ENCODE measurements around the gene PFAS.
A peak's percentile ranks its signal among the peaks of the same experiment; 100 is the strongest.

PFAS gene

GRCh38 chr17:8268550-8269298 is 19.6 kb downstream of the PFAS start:
- DNase-seq: no peak

GRCh38 chr17:8272421-8272820 is 23.3 kb downstream of the PFAS start:
- DNase-seq: no peak

DNA sequence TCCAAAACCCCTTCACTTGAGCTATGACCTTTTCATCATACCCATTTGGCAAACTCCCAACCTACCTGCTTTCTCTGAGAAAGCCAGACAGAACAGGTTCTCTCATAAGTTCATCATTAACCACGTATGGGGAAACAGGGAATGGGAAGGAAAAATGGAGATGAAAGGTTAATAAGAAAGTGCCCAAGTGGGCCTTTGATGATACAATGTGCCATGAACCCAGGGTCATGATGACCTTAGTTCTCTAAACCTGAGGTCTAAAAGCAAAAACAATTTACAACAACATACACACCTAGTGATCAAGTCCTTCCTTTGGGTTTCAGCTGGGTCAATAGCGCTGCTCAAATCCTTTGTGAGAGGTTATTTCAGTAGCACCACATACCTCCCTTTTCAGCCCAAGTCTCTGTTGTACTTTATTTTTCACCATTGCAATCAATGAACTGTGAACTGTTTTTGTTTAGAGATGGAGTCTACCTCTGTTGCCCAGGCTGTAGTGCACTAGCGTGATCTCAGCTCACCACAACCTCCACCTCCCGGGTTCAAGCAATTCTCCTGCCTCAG is 24.9 kb downstream of the PFAS start:
- DNase-seq: no peak

GRCh38 chr17:8274816-8275215 is 25.7 kb downstream of the PFAS start:
- no peak for DNase-seq

- DNase-seq: no peak
Measured at GRCh38 chr17:8275421-8276290, 26.6 kb downstream of the PFAS start.

GRCh38 chr17:8277317-8277716 is 28.2 kb downstream of the PFAS start:
- no peak for DNase-seq

DNA sequence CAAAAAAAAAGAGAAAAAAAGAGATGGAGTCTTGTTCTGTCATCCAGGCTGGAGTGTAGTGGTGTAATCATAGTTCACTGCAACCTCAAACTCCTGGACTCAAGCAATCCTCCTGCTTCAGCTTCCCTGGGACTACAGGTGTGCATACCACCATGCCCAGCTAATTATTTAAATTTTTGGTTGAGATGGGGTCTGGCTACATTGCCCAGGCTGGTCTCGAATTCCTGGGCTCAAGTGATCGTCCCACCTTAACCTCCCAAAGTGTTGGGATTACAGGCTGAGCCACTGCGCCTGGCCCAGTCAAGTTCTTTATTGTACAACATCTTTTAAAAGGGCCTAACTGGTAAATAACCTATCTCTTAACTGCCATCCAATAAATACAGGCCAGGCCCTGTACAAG is 33.3 kb downstream of the PFAS start:
- no peak for DNase-seq

- no peak for DNase-seq
Measured at GRCh38 chr17:8283356-8283755, 34.3 kb downstream of the PFAS start.

GRCh38 chr17:8284126-8284525 is 35.0 kb downstream of the PFAS start:
- no peak for DNase-seq

GRCh38 chr17:8285270-8286181 is 36.4 kb downstream of the PFAS start:
- DNase-seq: no peak

DNA sequence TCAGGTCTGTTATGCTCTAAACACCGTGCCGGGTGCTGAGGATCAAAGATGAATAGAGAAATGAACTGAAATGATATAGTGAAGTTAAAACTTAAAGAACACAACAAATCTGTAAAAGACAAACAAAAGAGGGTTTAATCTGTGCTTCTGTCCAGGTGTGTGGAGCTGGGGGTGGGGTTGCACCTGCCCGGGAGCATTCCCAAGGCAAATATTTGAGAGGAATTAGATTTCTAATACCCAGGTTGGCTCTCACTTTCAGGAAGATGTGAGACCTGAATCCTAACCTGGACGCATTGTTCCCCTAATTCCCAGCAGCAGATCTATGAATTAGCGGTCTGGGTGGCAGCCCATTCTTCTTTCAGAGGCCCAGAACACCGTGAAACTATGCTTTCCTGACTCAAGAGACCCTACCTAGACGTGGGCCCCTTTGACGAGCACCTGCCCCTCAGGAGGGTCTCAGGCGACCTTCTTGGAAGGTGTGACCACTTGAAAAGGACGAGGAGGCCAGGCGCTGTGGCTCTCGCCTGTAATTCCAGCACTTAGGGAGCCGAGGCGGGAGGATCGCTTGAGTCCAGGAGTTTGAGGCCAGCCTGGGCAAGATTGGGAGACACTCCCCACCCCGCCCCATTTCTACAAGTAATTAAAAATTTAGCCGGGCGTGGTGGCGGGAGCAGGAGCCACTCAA is 38.7 kb downstream of the PFAS start:
- DNase-seq: no peak

- DNase-seq: peak; percentile 86
Measured at GRCh38 chr17:8288336-8289102, 39.4 kb downstream of the PFAS start, which contains the start of gene RANGRF. TSS of gene RANGRF (plus strand) at chr17:8288670. CDS start at chr17:8288789, 119 bp downstream.

DNA sequence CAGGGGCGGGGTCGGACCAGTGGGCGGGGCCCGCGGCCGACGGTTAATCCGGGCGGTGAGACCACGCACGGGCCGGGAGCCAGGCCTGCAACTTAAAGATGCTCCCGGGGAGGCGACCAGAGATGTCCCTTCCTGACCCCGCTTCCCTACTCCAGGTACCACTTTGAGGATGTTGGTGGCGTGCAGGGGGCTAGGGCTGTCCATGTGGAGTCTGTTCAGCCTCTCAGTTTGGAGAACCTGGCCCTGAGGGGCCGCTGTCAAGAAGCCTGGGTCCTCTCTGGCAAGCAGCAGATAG is 40.0 kb downstream of the PFAS start:
- no peak for DNase-seq

DNA sequence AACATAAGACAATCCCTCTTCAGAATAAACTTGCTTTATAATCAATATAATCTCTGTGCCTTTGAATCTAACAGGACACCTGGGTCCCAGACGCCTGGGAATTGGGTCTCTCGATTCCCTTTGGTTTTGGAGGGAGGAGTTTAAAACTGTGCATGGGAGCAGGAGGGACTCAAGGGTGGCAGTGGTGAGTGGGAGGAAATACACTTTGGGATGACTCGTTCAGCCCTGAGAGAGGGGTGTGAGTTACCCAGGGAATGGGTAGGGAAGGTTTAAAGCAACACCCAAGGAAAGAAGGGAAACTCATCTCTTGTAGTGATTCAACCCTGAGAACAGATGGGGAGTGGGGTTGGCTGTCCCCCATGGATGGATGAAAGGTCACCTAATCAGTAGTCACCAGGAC is 41.0 kb downstream of the PFAS start:
- DNase-seq: no peak

GRCh38 chr17:8292639-8293395 is 43.7 kb downstream of the PFAS start:
- DNase-seq: no peak

- no peak for DNase-seq
Measured at GRCh38 chr17:8294361-8294760, 45.3 kb downstream of the PFAS start.

DNA sequence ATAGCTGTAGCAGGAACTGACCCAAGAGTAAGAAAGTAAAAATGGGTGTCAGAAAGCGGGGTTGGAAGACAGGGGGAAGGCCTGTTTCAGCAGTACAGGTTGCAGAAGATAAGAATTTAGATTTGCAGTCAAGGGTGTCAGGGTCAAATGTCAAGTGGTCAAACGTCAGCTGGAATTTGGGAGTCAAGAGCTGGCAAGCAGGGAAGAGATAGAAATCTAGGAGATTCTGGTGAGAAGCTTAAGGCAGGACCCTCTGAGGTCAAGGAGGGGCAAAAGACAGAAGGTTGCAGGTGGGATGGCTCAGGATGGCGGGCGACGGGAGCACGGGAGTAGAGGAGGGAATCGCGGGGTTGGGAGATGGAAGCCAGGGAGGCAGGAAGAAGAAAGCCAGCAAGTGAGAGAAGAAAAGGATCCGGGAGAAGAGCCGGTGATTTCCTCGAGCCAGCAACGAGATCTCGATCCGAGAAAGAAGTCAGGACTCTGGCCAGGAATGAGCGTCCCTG is 45.8 kb downstream of the PFAS start:
- DNase-seq: no peak

DNA sequence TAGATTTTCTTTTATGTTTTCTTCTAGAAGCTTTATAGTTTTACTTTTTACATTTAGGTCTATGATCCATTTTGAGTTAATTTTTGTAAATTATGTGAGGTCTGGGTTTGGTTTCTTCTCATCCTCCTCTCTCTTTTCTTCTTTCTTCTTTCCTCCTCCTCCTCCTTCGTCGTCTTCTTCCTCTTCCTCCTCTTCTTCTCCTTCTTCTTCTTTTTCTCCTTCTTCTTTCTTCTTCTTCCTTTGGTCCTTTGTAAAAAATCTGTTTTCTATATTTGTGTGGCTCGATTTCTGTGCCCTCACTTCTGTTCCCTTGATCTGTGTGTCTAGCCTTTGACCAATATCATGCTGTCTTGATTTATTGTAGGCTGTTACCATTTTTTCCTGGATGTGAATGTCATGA is 51.1 kb downstream of the PFAS start:
- no peak for DNase-seq

DNA sequence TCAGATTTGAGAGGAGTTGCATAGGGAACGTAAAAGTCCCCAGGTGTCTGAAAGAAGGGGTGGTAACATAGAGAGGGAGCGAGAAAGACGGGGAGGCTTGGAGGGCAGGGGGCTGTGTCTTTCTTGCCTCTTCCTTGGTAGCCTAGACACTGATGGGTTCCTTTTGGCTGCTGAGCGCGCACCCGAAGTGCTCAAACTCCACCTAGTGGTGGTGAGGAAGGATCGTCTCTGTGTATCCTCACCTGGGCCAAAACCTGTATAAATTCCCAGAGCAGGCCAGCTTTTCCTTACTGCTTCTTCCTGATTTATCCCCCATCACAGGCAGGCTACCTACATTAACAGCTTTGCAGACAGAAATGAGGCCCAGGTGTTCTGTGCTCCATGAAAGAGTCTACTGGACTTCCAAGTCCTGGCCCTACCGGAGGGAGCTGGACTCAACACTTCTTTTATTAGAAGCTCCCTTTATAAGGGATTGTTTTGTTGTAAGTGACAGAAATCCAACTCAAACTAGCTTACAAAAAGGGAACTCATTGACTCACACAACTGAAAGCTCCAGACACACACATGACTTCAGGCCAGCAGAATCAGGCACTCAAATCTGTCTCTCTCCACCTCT is 51.6 kb downstream of the PFAS start:
- DNase-seq: peak; percentile 59

- no peak for DNase-seq
Measured at GRCh38 chr17:8310601-8311123, 61.6 kb downstream of the PFAS start.
